Endothelial cell of umbilical vein (primary cell): ENCODE results near the gene TMEM30B. TPM values are rescaled to one million over a fixed set of nuclear protein-coding genes. Genes with fewer than 3 reads are reported as not detected.
A peak's percentile ranks its signal among the peaks of the same experiment; 100 is the strongest.
"Not testable (repeated sequence)": the region's sequence is repeated elsewhere in the genome, so short reads cannot be mapped to it uniquely, and the experiment has no call there.

ENCODE experiments used
- BruUV-seq: library from RNA; stranded (reverse); fragments of 400-500 nt; replicated peaks from 2 replicates; lab custom pipeline; 2021; lab: Mats Ljungman, UMichigan
- CTCF ChIA-PET: fragments of 300-600, 350-600 bp; sonication (Branson Sonifier 250); formaldehyde crosslinking; loops from one replicate; lab custom pipeline; 2021; ENCODE audit warnings: antibody characterized with exemption, inconsistent platforms; lab: Charles Lee
- POLR2A ChIA-PET: fragments of 300-600, 350-600 bp; sonication (Branson Sonifier 250); formaldehyde crosslinking; loops from one replicate; lab custom pipeline; 2021; ENCODE audit warnings: antibody characterized with exemption, inconsistent platforms; lab: Charles Lee
- DNase-seq: peaks from one replicate; pipeline ENCODE4 v3.0.0-alpha.2; 2011; ENCODE audit warnings: low read depth, low spot score
- FAIRE-seq: peaks from 2 replicates; lab custom pipeline; 2011; peaks lifted over from hg19 to GRCh38; lab: Jason Lieb, UNC
- H2AFZ ChIP-seq: 2 replicates; pipeline ENCODE4 v1.6.0; 2012; ENCODE audit warnings: low read depth, low read length, control low read depth, inconsistent platforms
- H3K27ac ChIP-seq: 2 replicates; pipeline ENCODE4 v1.5.1; 2011; ENCODE audit warnings: low read depth, mild to moderate bottlenecking, control low read depth, low read length, moderate library complexity; ENCODE audit not compliant: insufficient read depth
- H3K27me3 ChIP-seq, 2 experiments: 2 replicates each; pipeline versions ENCODE4 v1.6.0 to v1.6.1; 2011; ENCODE audit warnings: low read length in 2 of 2, mixed read lengths in 1 of 2; ENCODE audit not compliant: control insufficient read depth in 2 of 2, insufficient read depth in 2 of 2
- H3K36me3 ChIP-seq, 2 experiments: 2 replicates in 1 of 2; 3 replicates in 1 of 2; pipeline ENCODE4 v1.5.1; 2011; ENCODE audit warnings: low read length in 2 of 2, mild to moderate bottlenecking in 1 of 2, moderate library complexity in 1 of 2; ENCODE audit not compliant: control insufficient read depth in 2 of 2, insufficient read depth in 2 of 2; ENCODE audit errors: extremely low read depth in 1 of 2
- H3K4me1 ChIP-seq: 3 replicates; pipeline ENCODE4 v1.5.1; 2011; ENCODE audit warnings: mild to moderate bottlenecking, low read length; ENCODE audit not compliant: control insufficient read depth, insufficient read depth; ENCODE audit errors: extremely low read depth
- H3K4me2 ChIP-seq: 2 replicates; pipeline ENCODE4 v1.6.1; 2011; ENCODE audit warnings: low read length, control low read depth, mixed read lengths; ENCODE audit not compliant: insufficient read depth
- H3K4me3 ChIP-seq, 3 experiments: fragments of 200-600 bp in 1 of 3; sonication (generic), shearing (Covaris generic) in 1 of 3; replicated peaks in 1 of 3; 2 replicates each; pipeline ENCODE4 v1.5.1; 2011 to 2016; ENCODE audit warnings: control low read depth in 3 of 3, low read length in 3 of 3, mild to moderate bottlenecking in 2 of 3, inconsistent platforms in 1 of 3, low read depth in 1 of 3, moderate library complexity in 1 of 3; ENCODE audit not compliant: insufficient read depth in 1 of 3
- H3K79me2 ChIP-seq: 2 replicates; pipeline ENCODE4 v1.6.0; 2012; ENCODE audit warnings: low read length, inconsistent platforms; ENCODE audit not compliant: control insufficient read depth, insufficient read depth
- H3K9ac ChIP-seq: replicated peaks from 2 replicates; pipeline ENCODE3; 2011; ENCODE audit warnings: low read length, control low read depth; ENCODE audit not compliant: insufficient read depth; ENCODE audit errors: extremely low read depth
- H3K9me1 ChIP-seq: replicated peaks from 3 replicates; pipeline ENCODE4 v1.6.0; 2011; ENCODE audit warnings: mild to moderate bottlenecking, low read length; ENCODE audit not compliant: control insufficient read depth, insufficient read depth; ENCODE audit errors: extremely low read depth
- H3K9me3 ChIP-seq: replicated peaks from 2 replicates; pipeline ENCODE4 v1.5.1; 2012; ENCODE audit warnings: low read length, inconsistent platforms; ENCODE audit not compliant: control insufficient read depth, insufficient read depth
- H4K20me1 ChIP-seq: replicated peaks from 2 replicates; pipeline ENCODE3; 2011; ENCODE audit warnings: mild to moderate bottlenecking, low read length; ENCODE audit not compliant: control insufficient read depth, insufficient read depth; ENCODE audit errors: extremely low read depth
- CTCF ChIP-seq, 2 donors: IDR thresholded peaks; 1 replicate in 1 of 2; 2 replicates in 1 of 2; pipeline ENCODE4 v1.5.1; 2011; ENCODE audit warnings: low read length in 2 of 2, mild to moderate bottlenecking in 2 of 2, moderate library complexity in 2 of 2, control low read depth in 1 of 2, inconsistent platforms in 1 of 2, low read depth in 1 of 2; ENCODE audit not compliant: insufficient read depth in 1 of 2; ENCODE audit errors: extremely low read depth in 1 of 2
- EZH2 ChIP-seq: IDR thresholded peaks from 2 replicates; pipeline ENCODE4 v1.6.1; 2012; ENCODE audit warnings: borderline replicate concordance, low read depth, mild to moderate bottlenecking, moderate library complexity, low read length, inconsistent platforms; ENCODE audit not compliant: severe bottlenecking
- GATA2 ChIP-seq: IDR thresholded peaks from 2 replicates; pipeline ENCODE4 v1.7.0; 2011; ENCODE audit warnings: low read depth, mild to moderate bottlenecking, moderate library complexity, mixed read lengths, low read length; ENCODE audit not compliant: insufficient read length, insufficient read depth
- MAX ChIP-seq: IDR thresholded peaks from 2 replicates; pipeline ENCODE4 v1.6.1; 2011; ENCODE audit not compliant: insufficient read depth, insufficient read length
- MYC ChIP-seq: IDR thresholded peaks from one replicate; pipeline ENCODE4 v1.6.1; 2011; ENCODE audit warnings: mild to moderate bottlenecking, low read depth, low read length
- POLR2AphosphoS5 ChIP-seq: IDR thresholded peaks from 2 replicates; pipeline ENCODE4 v1.6.1; 2012; ENCODE audit warnings: low read depth, mild to moderate bottlenecking, control low read depth, low read length, moderate library complexity; ENCODE audit not compliant: insufficient read depth
- dilution Hi-C: fragments of 300-500 bp; cut with MboI; formaldehyde crosslinking; loops from one replicate; pipeline ENCODE4 v1.15.0; 2019; ENCODE audit warnings: low sequenced_read_pairs; ENCODE audit not compliant: extremely low pct_ligation_motif_present
- intact Hi-C: fragments of 100-400 bp; cut with micrococcal nuclease; formaldehyde crosslinking; loops from one replicate; pipeline ENCODE4 v1.10.0; 2022
- polyA plus RNA-seq, 4 experiments: library from polyadenylated mRNA; depleted of rRNA in 3 of 4; stranded (reverse) in 3 of 4; unstranded in 1 of 4; fragments of >200 nt; gene quantifications; 2 replicates each; pipeline versions ENCODE4 v1.2.1 to v1.2.3, GENCODE V29; 2011 to 2012; ENCODE audit warnings: missing spikeins in 1 of 4
- total RNA-seq: library from RNA; stranded (reverse); gene quantifications from 2 replicates; pipeline ENCODE4 v1.2.3, GENCODE V29; 2021

The TMEM30B gene
- total and polyA plus RNA-seq, 2 donors (not counting 3 experiments of a cell fraction or from before 2014, with no cell fraction given) = 0.32 to 0.35 TPM

- ChIA-PET POLR2A (no interaction called here), CTCF (interaction anchor here (1.2 kb wide), 1 partner anchor 46 kb away, joined by 3 read pairs; no protein-coding TSS in a partner anchor)
- no peak overlapping the region for H3K4me3 ChIP-seq
- no peaks in the 10 kb centered on the region for H3K9me1 ChIP-seq
- FAIRE-seq (no peak), DNase-seq (no peak)
- no peaks in the 10 kb centered on the region for H3K4me1 ChIP-seq
- no peak for TF ChIP-seq EZH2
- no peak for TF ChIP-seq MYC
- TF ChIP-seq GATA2 = no peak
- TF ChIP-seq CTCF (IDR thresholded peaks at IDR 0.05; ENCODE audit: extremely low read depth in 1 of 2, insufficient read depth in 1 of 2, low read depth in 1 of 2, low read length in 2 of 2) = no peak
- TF ChIP-seq POLR2AphosphoS5 = no peak
- no peak for TF ChIP-seq MAX
- H3K79me2 ChIP-seq = no peaks in the 10 kb centered on the region
- no peak overlapping the region for H2AFZ ChIP-seq
- no peak overlapping the region for H3K27ac ChIP-seq
- no peaks in the 10 kb centered on the region for H3K36me3 ChIP-seq
- BruUV-seq = no TSS peak
- no peaks in the 10 kb centered on the region for H3K27me3 ChIP-seq
- no peaks in the 10 kb centered on the region for H4K20me1 ChIP-seq
- H3K9me3 ChIP-seq = no peaks in the 10 kb centered on the region
- intact Hi-C loops = no loop called here
- dilution Hi-C loops = no loop called here
- no peak overlapping the region for H3K9ac ChIP-seq
- no peak overlapping the region for H3K4me2 ChIP-seq
These were observed 34.2 kb upstream of the TMEM30B start for GRCh38 chr14:61315313-61315712.

- POLR2A ChIA-PET = interaction anchor here (1.1 to 1.3 kb wide), 3 partner anchors 13 to 38 kb away, joined by 4 to 9 read pairs (median 6); partner anchors contain the start of gene PRKCH
- Histone ChIP-seq H3K27ac (peak overlapping the region; percentile 89), H3K4me1 (peaks cover 28% of the 10 kb centered on the region), H3K4me2 (peak overlapping the region; percentile 64), H3K9ac (peak overlapping the region; percentile 18)
- intact Hi-C loops = loop anchor here (1.0 kb wide), 4 partner anchors 13 to 48 kb away; partner anchors contain the start of gene PRKCH
- H3K27me3 ChIP-seq, H3K9me3 ChIP-seq, dilution Hi-C loops, H3K9me1 ChIP-seq, FAIRE-seq, BruUV-seq, DNase-seq, H3K4me3 ChIP-seq, H4K20me1 ChIP-seq, H3K36me3 ChIP-seq, H2AFZ ChIP-seq, H3K79me2 ChIP-seq: not testable (repeated sequence)
- CTCF ChIA-PET = interaction anchor here (0.7 to 1.9 kb wide), 15 partner anchors 8 to 167 kb away, joined by 3 to 18 read pairs (median 5); partner anchors contain the start of genes PRKCH and TMEM30B
These were observed 27.6 kb upstream of the TMEM30B start for GRCh38 chr14:61308701-61309100.
